PFSK-1 (cell line): ENCODE data around the gene GPN1.

Experiments used
- FOXP2 ChIP-seq: optimal IDR thresholded peaks from 2 replicates; pipeline ENCODE3; 2011; ENCODE audit warnings: borderline replicate concordance, control low read depth, inconsistent platforms; ENCODE audit not compliant: insufficient read depth; ENCODE audit errors: extremely low read length, extremely low read depth
- POLR2AphosphoS5 ChIP-seq: IDR thresholded peaks from 2 replicates; pipeline ENCODE4 v1.6.1; 2012; ENCODE audit warnings: low read depth, mild to moderate bottlenecking, control low read depth, low read length, moderate library complexity
- SIN3A ChIP-seq: IDR thresholded peaks from 2 replicates; pipeline ENCODE4 v1.6.1; 2012; ENCODE audit warnings: mild to moderate bottlenecking, low read length, moderate library complexity, borderline replicate concordance; ENCODE audit not compliant: insufficient read depth
- TAF1 ChIP-seq: IDR thresholded peaks from 2 replicates; pipeline ENCODE4 v1.6.1; 2012; ENCODE audit warnings: low read length, control low read depth, borderline replicate concordance; ENCODE audit not compliant: insufficient read depth
- TF ChIP-seq, protein P1 (sequence below), 2 experiments: IDR thresholded peaks; 2 replicates each; pipeline versions ENCODE4 v1.6.1 to v1.8.0; 2011 to 2012; ENCODE audit warnings: low read depth in 2 of 2, low read length in 2 of 2, control low read depth in 1 of 2, inconsistent platforms in 1 of 2, mild to moderate bottlenecking in 1 of 2, moderate library complexity in 1 of 2; ENCODE audit not compliant: insufficient read depth in 1 of 2

The GPN1 gene

DNA sequence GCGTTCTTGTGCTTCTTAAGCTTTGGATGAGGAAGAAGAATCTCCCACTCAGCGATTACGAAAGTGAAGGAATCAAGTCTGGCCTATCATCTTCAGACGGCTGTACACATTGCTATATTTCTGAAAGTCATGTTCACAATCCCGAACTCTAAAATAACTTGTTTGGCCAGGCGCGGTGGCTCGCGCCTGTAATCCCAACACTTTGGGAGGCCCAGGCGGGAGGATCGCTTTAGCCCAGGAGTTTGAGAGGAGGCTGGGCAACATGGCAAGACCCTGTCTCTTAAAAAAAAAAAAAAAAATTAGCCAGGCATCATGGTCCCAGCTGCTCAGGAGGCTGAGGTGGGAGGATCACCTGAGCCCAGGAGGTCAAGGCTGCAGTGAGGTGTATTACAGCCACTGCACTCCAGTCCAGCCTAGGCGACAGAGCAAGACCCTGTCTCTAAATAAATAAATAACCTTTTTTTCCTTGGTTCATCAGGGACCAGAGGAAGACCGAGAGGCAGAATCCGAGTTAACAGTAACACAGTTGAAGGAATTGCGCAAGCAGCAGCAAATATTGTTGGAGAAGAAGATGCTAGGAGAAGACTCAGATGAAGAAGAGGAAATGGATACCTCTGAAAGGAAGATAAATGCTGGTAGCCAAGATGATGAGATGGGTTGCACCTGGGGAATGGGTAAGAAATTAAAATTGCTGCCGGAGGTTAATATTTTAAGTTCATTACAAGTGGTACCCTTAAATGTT lies 35.9 kb downstream of the GPN1 start:
- TF ChIP-seq, protein P1, sequence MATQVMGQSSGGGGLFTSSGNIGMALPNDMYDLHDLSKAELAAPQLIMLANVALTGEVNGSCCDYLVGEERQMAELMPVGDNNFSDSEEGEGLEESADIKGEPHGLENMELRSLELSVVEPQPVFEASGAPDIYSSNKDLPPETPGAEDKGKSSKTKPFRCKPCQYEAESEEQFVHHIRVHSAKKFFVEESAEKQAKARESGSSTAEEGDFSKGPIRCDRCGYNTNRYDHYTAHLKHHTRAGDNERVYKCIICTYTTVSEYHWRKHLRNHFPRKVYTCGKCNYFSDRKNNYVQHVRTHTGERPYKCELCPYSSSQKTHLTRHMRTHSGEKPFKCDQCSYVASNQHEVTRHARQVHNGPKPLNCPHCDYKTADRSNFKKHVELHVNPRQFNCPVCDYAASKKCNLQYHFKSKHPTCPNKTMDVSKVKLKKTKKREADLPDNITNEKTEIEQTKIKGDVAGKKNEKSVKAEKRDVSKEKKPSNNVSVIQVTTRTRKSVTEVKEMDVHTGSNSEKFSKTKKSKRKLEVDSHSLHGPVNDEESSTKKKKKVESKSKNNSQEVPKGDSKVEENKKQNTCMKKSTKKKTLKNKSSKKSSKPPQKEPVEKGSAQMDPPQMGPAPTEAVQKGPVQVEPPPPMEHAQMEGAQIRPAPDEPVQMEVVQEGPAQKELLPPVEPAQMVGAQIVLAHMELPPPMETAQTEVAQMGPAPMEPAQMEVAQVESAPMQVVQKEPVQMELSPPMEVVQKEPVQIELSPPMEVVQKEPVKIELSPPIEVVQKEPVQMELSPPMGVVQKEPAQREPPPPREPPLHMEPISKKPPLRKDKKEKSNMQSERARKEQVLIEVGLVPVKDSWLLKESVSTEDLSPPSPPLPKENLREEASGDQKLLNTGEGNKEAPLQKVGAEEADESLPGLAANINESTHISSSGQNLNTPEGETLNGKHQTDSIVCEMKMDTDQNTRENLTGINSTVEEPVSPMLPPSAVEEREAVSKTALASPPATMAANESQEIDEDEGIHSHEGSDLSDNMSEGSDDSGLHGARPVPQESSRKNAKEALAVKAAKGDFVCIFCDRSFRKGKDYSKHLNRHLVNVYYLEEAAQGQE (IDR thresholded peaks at IDR 0.05; ENCODE audit: insufficient read depth in 1 of 2, low read depth in 2 of 2, low read length in 2 of 2) = no peak
- TF ChIP-seq SIN3A = no peak
- no peak for TF ChIP-seq FOXP2
- no peak for TF ChIP-seq POLR2AphosphoS5
- no peak for TF ChIP-seq TAF1

GRCh38 chr2:27667446-27667845 lies 38.6 kb downstream of the GPN1 start:
- TF ChIP-seq POLR2AphosphoS5 = no peak
- TF ChIP-seq, protein P1 (IDR thresholded peaks at IDR 0.05; ENCODE audit: insufficient read depth in 1 of 2, low read depth in 2 of 2, low read length in 2 of 2) = no peak
- no peak for TF ChIP-seq SIN3A
- no peak for TF ChIP-seq TAF1
- no peak for TF ChIP-seq FOXP2

DNA sequence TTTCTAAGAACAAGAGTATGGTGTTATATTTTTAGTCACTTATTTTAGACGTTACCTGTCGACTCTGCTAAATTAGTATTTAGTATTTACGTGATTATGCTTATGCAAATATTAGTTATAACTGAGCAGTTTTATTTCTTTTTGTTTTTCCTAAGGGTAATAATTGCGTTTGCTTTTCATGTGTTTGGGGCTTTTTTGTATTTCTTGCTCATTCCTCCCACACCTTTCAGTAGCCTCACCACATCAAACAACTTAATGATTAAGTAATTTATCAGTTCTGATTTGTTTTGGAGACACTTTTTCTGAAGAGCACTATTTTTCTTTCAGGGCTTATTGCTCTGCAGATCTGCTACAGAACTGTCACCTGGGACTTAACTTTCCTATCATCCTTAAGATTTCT lies 42.4 kb downstream of the GPN1 start:
- TF ChIP-seq FOXP2 = no peak
- TF ChIP-seq TAF1 = no peak
- TF ChIP-seq, protein P1 (IDR thresholded peaks at IDR 0.05; ENCODE audit: insufficient read depth in 1 of 2, low read depth in 2 of 2, low read length in 2 of 2) = no peak

DNA sequence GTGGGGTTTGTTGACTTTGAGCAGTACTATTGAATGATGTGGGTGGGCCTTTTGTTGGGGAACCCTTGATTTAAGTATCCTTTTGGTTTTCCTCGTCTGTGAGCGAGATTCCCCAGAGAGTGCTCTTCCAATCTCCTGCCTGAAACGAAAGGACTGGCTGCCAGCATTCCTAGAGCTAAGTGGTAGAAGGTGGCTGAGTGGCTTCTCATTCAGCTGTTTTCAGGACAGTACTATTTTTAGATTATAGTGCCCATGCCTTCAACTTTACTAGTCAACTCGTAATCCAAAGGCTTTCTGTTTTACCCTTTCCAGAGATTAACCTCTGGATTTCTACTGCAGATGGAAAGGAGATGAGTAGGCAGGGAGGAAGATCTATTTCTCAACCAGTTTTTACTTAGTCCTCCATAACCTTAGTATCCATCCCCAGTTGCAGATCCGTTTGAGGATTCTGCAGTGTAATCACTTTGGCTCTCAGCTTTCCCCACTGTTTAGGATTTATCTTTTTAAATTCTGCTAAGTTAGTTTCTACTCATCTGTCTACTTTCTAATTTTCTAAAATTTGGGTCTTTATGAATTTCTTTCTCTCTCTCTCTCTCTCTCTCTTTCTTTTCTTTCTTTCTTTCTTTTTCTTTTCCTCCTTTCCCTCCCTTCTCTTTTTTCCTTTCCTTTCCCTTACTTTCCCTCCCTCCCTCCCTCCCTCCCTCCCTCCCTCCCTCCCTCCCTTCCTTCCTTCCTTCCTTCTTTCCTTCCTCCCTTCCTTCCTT lies 44.1 kb downstream of the GPN1 start:
- no peak for TF ChIP-seq FOXP2

DNA sequence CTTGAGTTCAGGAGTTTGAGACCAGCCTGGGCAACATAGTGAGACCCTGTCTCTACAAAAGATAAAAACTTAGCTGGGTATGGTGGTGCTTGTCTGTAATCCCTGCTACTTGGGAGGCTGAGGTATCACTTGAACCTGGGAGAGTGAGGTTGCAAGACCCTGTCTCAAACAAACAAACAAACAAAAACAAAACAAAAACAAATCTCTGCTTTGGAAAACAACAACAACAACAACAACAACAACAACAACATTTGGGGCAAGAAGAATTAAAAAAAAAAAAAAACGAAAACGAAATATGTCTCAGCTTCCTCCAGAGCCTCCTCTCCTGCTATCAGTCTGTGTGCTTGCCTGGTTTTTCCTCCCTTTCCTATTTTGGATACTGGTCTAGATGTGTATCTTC lies 51.7 kb downstream of the GPN1 start:
- TF ChIP-seq, protein P1 (IDR thresholded peaks at IDR 0.05; ENCODE audit: insufficient read depth in 1 of 2, low read depth in 2 of 2, low read length in 2 of 2) = no peak
- TF ChIP-seq SIN3A (no peak), POLR2AphosphoS5 (no peak), FOXP2 (no peak)
